MM.1S (cell line): ENCODE results near the gene MIEN1.

Experiments used
- DNase-seq: peaks from one replicate; pipeline ENCODE4 v3.0.0-alpha.2; 2015
- H2AFZ ChIP-seq: fragments of 300-600 bp; sonication (generic); 2 replicates; pipeline ENCODE4 v1.6.0; 2016; ENCODE audit warnings: antibody characterized with exemption, low read length
- H3F3A ChIP-seq: fragments of 300-600 bp; sonication (generic); 2 replicates; pipeline ENCODE4 v1.6.1; 2016; ENCODE audit warnings: mild to moderate bottlenecking, antibody characterized with exemption, low read length, moderate library complexity, mixed read lengths; ENCODE audit not compliant: insufficient read depth
- H3K27ac ChIP-seq: fragments of 300-600 bp; sonication (generic); 2 replicates; pipeline ENCODE4 v1.5.1; 2016; ENCODE audit warnings: mild to moderate bottlenecking, low read length
- H3K27me3 ChIP-seq: fragments of 300-600 bp; sonication (generic); replicated peaks from 2 replicates; pipeline ENCODE4 v1.6.0; 2016; ENCODE audit warnings: low read length; ENCODE audit not compliant: insufficient read depth
- H3K36me3 ChIP-seq: fragments of 300-600 bp; sonication (generic); replicated peaks from 2 replicates; pipeline ENCODE4 v1.6.1; 2016; ENCODE audit warnings: mild to moderate bottlenecking, low read length, mixed read lengths; ENCODE audit not compliant: insufficient read depth
- H3K4me1 ChIP-seq: fragments of 300-600 bp; sonication (generic); 2 replicates; pipeline ENCODE4 v1.6.1; 2016; ENCODE audit warnings: low read length, mixed read lengths
- H3K4me2 ChIP-seq: fragments of 300-600 bp; sonication (generic); 2 replicates; pipeline ENCODE4 v1.6.0; 2016; ENCODE audit warnings: low read depth, low read length
- H3K4me3 ChIP-seq: fragments of 300-600 bp; sonication (generic); 2 replicates; pipeline ENCODE4 v1.5.1; 2016; ENCODE audit warnings: low read length, mixed read lengths
- H3K79me2 ChIP-seq: fragments of 300-600 bp; sonication (generic); 2 replicates; pipeline ENCODE4 v1.6.1; 2016; ENCODE audit warnings: mixed run types, low read length, mixed read lengths
- H3K9ac ChIP-seq: fragments of 300-600 bp; sonication (generic); 2 replicates; pipeline ENCODE4 v1.6.1; 2016; ENCODE audit warnings: low read length, mixed read lengths
- H3K9me2 ChIP-seq: fragments of 300-600 bp; sonication (generic); replicated peaks from 2 replicates; pipeline ENCODE4 v1.6.1; 2016; ENCODE audit warnings: mild to moderate bottlenecking, low read length, mixed read lengths; ENCODE audit not compliant: insufficient read depth
- H3K9me3 ChIP-seq: fragments of 300-600 bp; sonication (generic); replicated peaks from 2 replicates; pipeline ENCODE4 v1.6.1; 2016; ENCODE audit warnings: mild to moderate bottlenecking, low read length, mixed read lengths; ENCODE audit not compliant: insufficient read depth
- H4K20me1 ChIP-seq: fragments of 300-600 bp; sonication (generic); 2 replicates; pipeline ENCODE4 v1.6.1; 2016; ENCODE audit warnings: mild to moderate bottlenecking, low read length, moderate library complexity, mixed read lengths; ENCODE audit not compliant: insufficient read depth
- CTCF ChIP-seq: fragments of 300-600 bp; sonication (generic); IDR thresholded peaks from 2 replicates; pipeline ENCODE4 v1.5.1; 2016; ENCODE audit warnings: antibody characterized with exemption, low read length, mixed read lengths
- EZH2 ChIP-seq: fragments of 300-600 bp; sonication (generic); optimal IDR thresholded peaks from 2 replicates; pipeline ENCODE3; 2017; ENCODE audit warnings: low read depth, mild to moderate bottlenecking, antibody characterized with exemption, low read length, mixed read lengths
- EZH2phosphoT487 ChIP-seq: fragments of 300-600 bp; sonication (generic); IDR thresholded peaks from 2 replicates; pipeline ENCODE4 v1.6.1; 2018; ENCODE audit warnings: antibody characterized with exemption, low read length

MIEN1 gene

DNA sequence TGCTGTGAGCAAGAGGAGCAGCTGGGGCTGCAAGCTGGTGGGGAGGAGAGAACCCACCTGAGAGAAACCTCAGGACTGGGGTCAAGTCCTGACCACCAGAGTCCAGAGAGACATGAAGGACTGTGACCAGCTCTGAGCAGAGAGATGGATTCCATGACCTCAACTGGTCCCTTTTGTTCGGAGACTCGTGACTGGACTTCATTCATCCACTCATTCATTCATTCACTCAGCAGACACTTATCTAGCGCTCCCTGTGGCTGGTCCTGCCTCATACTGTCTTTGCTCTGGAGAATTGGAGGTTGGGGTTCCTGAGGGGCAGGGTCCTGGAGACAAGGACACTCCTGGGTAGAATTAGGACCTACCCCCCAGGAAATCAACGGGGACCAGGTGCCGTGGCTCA lies 26.4 kb downstream of the MIEN1 start:
- DNase-seq = no peak
- Histone ChIP-seq H3K36me3 (no peaks in the 10 kb centered on the region), H3K79me2 (no peaks in the 10 kb centered on the region), H3K9ac (no peak overlapping the region; the same call in 1 of the 2 replicates), H2AFZ (peak overlapping the region; percentile 33), H4K20me1 (no peaks in the 10 kb centered on the region), H3K9me3 (no peaks in the 10 kb centered on the region), H3F3A (no peaks in the 10 kb centered on the region), H3K4me1 (peaks cover 27% of the 10 kb centered on the region), H3K4me3 (no peak overlapping the region), H3K9me2 (no peaks in the 10 kb centered on the region), H3K27ac (peak overlapping the region; percentile 61; the same call in 1 of the 2 replicates), H3K4me2 (peak overlapping the region; percentile 38; the same call in 1 of the 2 replicates), H3K27me3 (no peaks in the 10 kb centered on the region)
- TF ChIP-seq EZH2phosphoT487 = no peak
- TF ChIP-seq CTCF = no peak
- no peak for TF ChIP-seq EZH2

- Histone ChIP-seq H3K27ac (peak overlapping the region; percentile 61; the same call in 1 of the 2 replicates), H3K79me2 (no peaks in the 10 kb centered on the region), H3K36me3 (no peaks in the 10 kb centered on the region), H3K4me2 (peak overlapping the region; percentile 38; the same call in 1 of the 2 replicates), H3F3A (no peaks in the 10 kb centered on the region), H3K9me3 (no peaks in the 10 kb centered on the region), H3K9ac (no peak overlapping the region; the same call in 1 of the 2 replicates), H3K4me3 (no peak overlapping the region), H3K4me1 (peaks cover 27% of the 10 kb centered on the region), H3K27me3 (no peaks in the 10 kb centered on the region), H4K20me1 (no peaks in the 10 kb centered on the region), H2AFZ (peak overlapping the region; percentile 33), H3K9me2 (no peaks in the 10 kb centered on the region)
- peak; percentile 78 for DNase-seq
- no peak for TF ChIP-seq CTCF
Observed at GRCh38 chr17:39702901-39703893, 27.1 kb downstream of the MIEN1 start.

GRCh38 chr17:39701784-39702422 lies 28.4 kb downstream of the MIEN1 start:
- TF ChIP-seq EZH2 = no peak
- TF ChIP-seq EZH2phosphoT487 = no peak
- no peak for TF ChIP-seq CTCF
- Histone ChIP-seq H2AFZ (no peak overlapping the region), H3K27ac (no peak overlapping the region), H3K4me2 (no peak overlapping the region), H3K9me2 (no peaks in the 10 kb centered on the region), H4K20me1 (no peaks in the 10 kb centered on the region), H3K27me3 (no peaks in the 10 kb centered on the region), H3F3A (no peaks in the 10 kb centered on the region), H3K36me3 (no peaks in the 10 kb centered on the region), H3K4me1 (peaks cover 21% of the 10 kb centered on the region), H3K79me2 (no peaks in the 10 kb centered on the region), H3K9ac (no peak overlapping the region), H3K4me3 (no peak overlapping the region), H3K9me3 (no peaks in the 10 kb centered on the region)
- no peak for DNase-seq
